Vagina (tissue), 2 donors: Measurements from ENCODE around the gene SLC46A3. TPM values are rescaled to one million over a fixed set of nuclear protein-coding genes. Genes with fewer than 3 reads are reported as not detected.

Experiments
- DNase-seq, 2 donors: peaks; one replicate each; pipeline ENCODE4 v3.0.0-alpha.2; 2017; ENCODE audit errors: extremely low spot score in 2 of 2
- H3K27ac ChIP-seq: fragments of 200-600 bp; sonication (generic); one replicate; pipeline ENCODE4 v1.5.1; 2019
- H3K27me3 ChIP-seq: fragments of 200-600 bp; sonication (generic); one replicate; pipeline ENCODE4 v1.5.1; 2019
- H3K36me3 ChIP-seq, 2 donors: fragments of 200-600 bp; sonication (generic); one replicate each; pipeline ENCODE4 v1.5.1; 2017 to 2019
- H3K4me1 ChIP-seq: fragments of 200-600 bp; sonication (generic); one replicate; pipeline ENCODE4 v1.5.1; 2019
- H3K4me3 ChIP-seq, 2 donors: fragments of 200-600 bp; sonication (generic); 1 replicate in 1 of 2; 2 replicates in 1 of 2; pipeline ENCODE4 v1.5.1; 2016 to 2019
- H3K9me3 ChIP-seq: fragments of 200-600 bp; sonication (generic); one replicate; pipeline ENCODE4 v1.5.1; 2019
- POLR2A ChIP-seq, 2 donors: fragments of 450-650 bp; IDR thresholded peaks; one replicate each; pipeline ENCODE4 v1.6.1; 2017; ENCODE audit warnings: antibody characterized with exemption in 2 of 2, mild to moderate bottlenecking in 2 of 2, moderate library complexity in 2 of 2
- POLR2AphosphoS5 ChIP-seq, 2 donors: sonication (generic); formaldehyde crosslinking; IDR thresholded peaks; one replicate each; pipeline ENCODE4 v1.9.0; 2017; ENCODE audit warnings: antibody characterized with exemption in 2 of 2, mild to moderate bottlenecking in 2 of 2, low read depth in 1 of 2; ENCODE audit not compliant: insufficient read depth in 1 of 2
- intact Hi-C: fragments of 100-400 bp; cut with DNase I; formaldehyde crosslinking; loops from one replicate; pipeline ENCODE4 v1.15.1; 2023
- total RNA-seq: library from RNA; depleted of rRNA; stranded (reverse); fragments of >200 nt; gene quantifications from one replicate; pipeline ENCODE4 v1.2.3, GENCODE V29; 2016
- TF ChIP-seq, protein P1 (sequence below), 3 experiments: fragments of 450-650 bp in 2 of 3; fragments of 200-600 bp in 1 of 3; sonication (generic) in 1 of 3; IDR thresholded peaks; one replicate each; pipeline ENCODE4 v1.5.1; 2017 to 2019; ENCODE audit warnings: antibody characterized with exemption in 3 of 3, mild to moderate bottlenecking in 2 of 3, moderate library complexity in 2 of 3

Gene SLC46A3
- total RNA-seq, 1 donor from 2014 or later = 5.2 TPM

DNA sequence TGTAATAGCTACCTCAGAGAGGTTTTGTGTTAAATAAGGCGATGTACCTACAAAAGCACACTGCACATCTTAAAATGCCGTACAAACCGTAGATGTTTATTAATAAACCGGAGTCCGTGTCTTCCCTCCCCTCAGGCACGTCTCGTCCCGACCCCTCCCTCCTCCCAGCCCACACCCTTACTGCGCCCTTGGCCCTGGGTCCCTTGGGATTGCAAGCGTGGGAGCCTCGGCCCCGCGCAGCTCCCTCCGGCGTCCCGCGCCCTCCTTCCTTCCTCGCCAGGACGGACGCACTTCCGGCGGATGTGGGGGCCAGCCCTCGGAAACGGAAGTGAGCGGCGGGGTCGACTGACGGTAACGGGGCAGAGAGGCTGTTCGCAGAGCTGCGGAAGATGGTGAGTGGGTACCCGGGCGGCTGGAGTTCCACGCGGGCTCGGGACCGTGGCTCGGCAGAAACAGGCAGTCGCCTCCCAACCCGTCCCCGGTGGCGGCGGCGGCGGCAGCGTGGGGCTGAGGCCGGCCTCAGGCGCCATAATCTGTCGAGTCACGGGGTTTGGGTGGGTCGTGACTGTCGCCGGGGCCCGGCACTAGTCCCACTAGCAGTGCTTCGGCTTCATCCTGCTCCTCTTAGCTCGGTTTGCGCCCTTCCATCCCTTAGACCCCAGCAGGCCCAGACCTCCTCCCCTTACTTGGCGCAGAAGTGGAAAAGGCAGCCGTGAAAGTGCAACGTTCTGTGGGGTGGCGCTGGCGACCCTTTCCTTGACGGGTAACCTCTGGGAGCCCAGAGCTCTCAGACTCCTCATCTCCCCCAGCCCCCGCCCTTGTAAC lies 59.8 kb downstream of the SLC46A3 start, which contains the start of gene POMP:
Gene POMP, plus strand, starts transcription at position 335 of the 825 bp plus-strand sequence. Its CDS starts 55 bp downstream, at position 390.
- H3K9me3 ChIP-seq = no peaks in the 10 kb centered on the region
- H3K27ac ChIP-seq = peak within 1 kb of the TSS; percentile 93
- peaks cover 0 to 17% of the 10 kb centered on the region in 2 donors for H3K36me3 ChIP-seq
- intact Hi-C loops = no loop called here
- TF ChIP-seq, protein P1, sequence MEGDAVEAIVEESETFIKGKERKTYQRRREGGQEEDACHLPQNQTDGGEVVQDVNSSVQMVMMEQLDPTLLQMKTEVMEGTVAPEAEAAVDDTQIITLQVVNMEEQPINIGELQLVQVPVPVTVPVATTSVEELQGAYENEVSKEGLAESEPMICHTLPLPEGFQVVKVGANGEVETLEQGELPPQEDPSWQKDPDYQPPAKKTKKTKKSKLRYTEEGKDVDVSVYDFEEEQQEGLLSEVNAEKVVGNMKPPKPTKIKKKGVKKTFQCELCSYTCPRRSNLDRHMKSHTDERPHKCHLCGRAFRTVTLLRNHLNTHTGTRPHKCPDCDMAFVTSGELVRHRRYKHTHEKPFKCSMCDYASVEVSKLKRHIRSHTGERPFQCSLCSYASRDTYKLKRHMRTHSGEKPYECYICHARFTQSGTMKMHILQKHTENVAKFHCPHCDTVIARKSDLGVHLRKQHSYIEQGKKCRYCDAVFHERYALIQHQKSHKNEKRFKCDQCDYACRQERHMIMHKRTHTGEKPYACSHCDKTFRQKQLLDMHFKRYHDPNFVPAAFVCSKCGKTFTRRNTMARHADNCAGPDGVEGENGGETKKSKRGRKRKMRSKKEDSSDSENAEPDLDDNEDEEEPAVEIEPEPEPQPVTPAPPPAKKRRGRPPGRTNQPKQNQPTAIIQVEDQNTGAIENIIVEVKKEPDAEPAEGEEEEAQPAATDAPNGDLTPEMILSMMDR (IDR thresholded peaks at IDR 0.05) = no peak
- peak in 1 of 2 donors; percentile 95 for TF ChIP-seq POLR2A (IDR thresholded peaks at IDR 0.05)
- TF ChIP-seq POLR2AphosphoS5 (IDR thresholded peaks at IDR 0.05; ENCODE audit: insufficient read depth in 1 of 2, low read depth in 1 of 2) = peak; percentile 99 to 100
- peak in 1 of 2 donors; percentile 93 for DNase-seq
- peaks cover 59% of the 10 kb centered on the region for H3K4me1 ChIP-seq
- peak within 1 kb of the TSS; percentile 89 to 98 for H3K4me3 ChIP-seq
- no peaks in the 10 kb centered on the region for H3K27me3 ChIP-seq

DNA sequence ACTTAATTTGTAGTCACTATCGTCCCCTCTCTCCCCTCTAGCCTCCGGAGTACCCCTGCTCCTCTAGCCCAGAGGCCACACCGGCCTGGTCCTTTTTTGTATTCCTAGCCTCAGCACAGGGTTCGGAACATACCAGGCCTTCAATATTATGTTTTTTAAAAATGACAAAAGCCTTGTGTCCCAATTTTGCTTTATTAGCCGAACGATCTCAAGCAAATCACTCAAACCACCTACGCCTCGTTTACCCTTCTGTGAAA lies 60.3 kb downstream of the SLC46A3 start:
- TF ChIP-seq POLR2AphosphoS5 (IDR thresholded peaks at IDR 0.05; ENCODE audit: insufficient read depth in 1 of 2, low read depth in 1 of 2) (no peak), POLR2A (IDR thresholded peaks at IDR 0.05) (no peak)
- TF ChIP-seq, protein P1 (IDR thresholded peaks at IDR 0.05) = no peak
- Histone ChIP-seq H3K27me3 (no peaks in the 10 kb centered on the region), H3K27ac (peak overlapping the region; percentile 93), H3K4me3 (peak overlapping the region; percentile 89 to 98), H3K4me1 (peaks cover 59% of the 10 kb centered on the region), H3K9me3 (no peaks in the 10 kb centered on the region), H3K36me3 (peaks cover 0 to 12% of the 10 kb centered on the region in 2 donors)
- DNase-seq = no peak
- intact Hi-C loops = no loop called here

DNA sequence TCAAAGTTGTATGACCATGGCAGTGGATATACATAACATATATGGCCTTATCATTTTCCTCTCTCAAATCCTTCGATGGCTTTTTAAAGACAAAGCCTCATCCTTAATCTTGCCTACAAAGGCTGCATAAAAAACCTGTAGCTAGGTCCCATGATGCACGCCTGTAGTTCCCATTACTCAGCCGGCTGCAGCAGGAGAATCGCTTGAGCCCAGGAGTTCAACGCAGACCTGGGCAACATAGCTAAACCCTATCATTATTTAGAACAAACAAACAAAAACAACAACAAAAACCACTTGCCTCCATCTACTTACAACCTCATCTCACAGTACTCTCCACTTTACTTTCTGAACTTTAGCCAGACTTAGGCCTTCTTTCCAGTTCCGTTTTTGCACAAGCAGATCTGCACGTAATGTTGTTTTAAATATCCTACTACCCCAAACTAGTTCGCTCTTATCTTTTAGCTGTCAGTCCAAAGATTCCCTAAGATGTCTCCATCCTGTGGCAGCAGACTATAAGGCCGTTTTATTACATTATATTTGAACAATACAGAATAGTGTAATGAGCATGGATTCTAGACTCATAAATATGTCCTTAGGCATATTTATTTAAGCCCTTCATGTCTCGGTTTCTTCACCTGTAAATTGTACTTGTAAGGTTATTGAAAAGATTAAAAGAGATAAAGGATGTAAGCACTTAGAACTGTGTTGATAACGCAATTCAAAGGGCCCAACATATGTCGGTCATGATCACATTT lies 60.8 kb downstream of the SLC46A3 start:
- Histone ChIP-seq H3K36me3 (peaks cover 0 to 8% of the 10 kb centered on the region in 2 donors), H3K4me3 (peak overlapping the region; percentile 89 to 98), H3K27me3 (no peaks in the 10 kb centered on the region), H3K27ac (peak overlapping the region; percentile 93), H3K9me3 (no peaks in the 10 kb centered on the region), H3K4me1 (peaks cover 59% of the 10 kb centered on the region)
- DNase-seq = no peak
- TF ChIP-seq POLR2A (IDR thresholded peaks at IDR 0.05) (no peak), POLR2AphosphoS5 (IDR thresholded peaks at IDR 0.05; ENCODE audit: insufficient read depth in 1 of 2, low read depth in 1 of 2) (no peak)
- TF ChIP-seq, protein P1 (IDR thresholded peaks at IDR 0.05) = no peak
- intact Hi-C loops = no loop called here

DNA sequence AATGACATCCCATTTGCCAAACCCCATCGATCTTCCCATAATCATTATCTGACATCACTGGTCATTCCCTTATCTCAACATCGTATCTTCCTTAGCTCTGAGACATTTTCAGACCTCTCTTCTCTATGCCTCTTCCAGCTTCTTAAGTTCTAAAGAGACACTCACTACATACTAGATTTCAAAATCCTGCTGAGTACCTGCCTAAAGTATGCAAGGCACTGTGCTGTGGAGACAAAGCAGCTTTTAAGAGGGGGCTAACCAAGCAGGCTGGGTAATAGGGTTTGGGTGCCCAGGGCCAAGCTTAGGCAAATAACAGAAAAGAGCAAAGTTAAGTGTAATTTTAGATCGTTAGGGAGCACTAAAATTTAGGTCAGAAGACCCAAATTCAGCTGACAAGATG lies 63.2 kb downstream of the SLC46A3 start:
- Histone ChIP-seq H3K27ac (no peak overlapping the region), H3K27me3 (no peaks in the 10 kb centered on the region), H3K4me3 (no peak overlapping the region), H3K9me3 (no peaks in the 10 kb centered on the region), H3K4me1 (peaks cover 43% of the 10 kb centered on the region), H3K36me3 (no peaks in the 10 kb centered on the region)
- no peak for DNase-seq
- intact Hi-C loops = no loop called here
- TF ChIP-seq, protein P1 (IDR thresholded peaks at IDR 0.05) = no peak
- TF ChIP-seq POLR2A (IDR thresholded peaks at IDR 0.05) = no peak
- no peak for TF ChIP-seq POLR2AphosphoS5 (IDR thresholded peaks at IDR 0.05; ENCODE audit: insufficient read depth in 1 of 2, low read depth in 1 of 2)
